MM.1S (cell line): ENCODE data around the gene AGR3.

ENCODE experiments used
- EZH2phosphoT487 ChIP-seq: fragments of 300-600 bp; sonication (generic); IDR thresholded peaks from 2 replicates; pipeline ENCODE4 v1.6.1; 2018; ENCODE audit warnings: antibody characterized with exemption, low read length
- TF ChIP-seq, protein P1 (sequence below): fragments of 300-600 bp; sonication (generic); IDR thresholded peaks from 2 replicates; pipeline ENCODE4 v1.5.1; 2016; ENCODE audit warnings: antibody characterized with exemption, low read length, mixed read lengths

DNA sequence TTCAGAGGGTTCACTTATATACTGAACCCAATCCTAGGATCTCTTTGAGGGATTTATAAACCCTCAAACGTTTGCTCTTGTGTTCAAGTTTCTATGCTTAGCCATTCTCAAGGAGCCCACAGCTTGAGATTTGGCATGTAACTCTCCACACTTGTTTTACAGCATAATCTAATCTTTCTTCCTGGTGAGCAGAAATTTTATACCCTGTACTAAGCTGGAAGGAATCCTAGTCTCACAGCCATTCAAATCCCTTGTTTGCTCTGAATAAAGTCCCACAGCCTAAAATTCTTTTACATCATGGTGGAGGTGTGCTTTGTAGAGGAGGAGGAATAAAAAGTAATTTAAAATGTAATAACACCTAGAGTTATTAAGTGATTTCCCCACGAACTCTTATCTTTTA lies 71.7 kb downstream of the AGR3 start:
- no peak for TF ChIP-seq EZH2phosphoT487
- TF ChIP-seq, protein P1, sequence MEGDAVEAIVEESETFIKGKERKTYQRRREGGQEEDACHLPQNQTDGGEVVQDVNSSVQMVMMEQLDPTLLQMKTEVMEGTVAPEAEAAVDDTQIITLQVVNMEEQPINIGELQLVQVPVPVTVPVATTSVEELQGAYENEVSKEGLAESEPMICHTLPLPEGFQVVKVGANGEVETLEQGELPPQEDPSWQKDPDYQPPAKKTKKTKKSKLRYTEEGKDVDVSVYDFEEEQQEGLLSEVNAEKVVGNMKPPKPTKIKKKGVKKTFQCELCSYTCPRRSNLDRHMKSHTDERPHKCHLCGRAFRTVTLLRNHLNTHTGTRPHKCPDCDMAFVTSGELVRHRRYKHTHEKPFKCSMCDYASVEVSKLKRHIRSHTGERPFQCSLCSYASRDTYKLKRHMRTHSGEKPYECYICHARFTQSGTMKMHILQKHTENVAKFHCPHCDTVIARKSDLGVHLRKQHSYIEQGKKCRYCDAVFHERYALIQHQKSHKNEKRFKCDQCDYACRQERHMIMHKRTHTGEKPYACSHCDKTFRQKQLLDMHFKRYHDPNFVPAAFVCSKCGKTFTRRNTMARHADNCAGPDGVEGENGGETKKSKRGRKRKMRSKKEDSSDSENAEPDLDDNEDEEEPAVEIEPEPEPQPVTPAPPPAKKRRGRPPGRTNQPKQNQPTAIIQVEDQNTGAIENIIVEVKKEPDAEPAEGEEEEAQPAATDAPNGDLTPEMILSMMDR, result no peak
